Measurements from ENCODE around the gene FRMD4A.
"Not testable (repeated sequence)": the region's sequence is repeated elsewhere in the genome, so short reads cannot be mapped to it uniquely, and the experiment has no call there.

Gene FRMD4A

DNA sequence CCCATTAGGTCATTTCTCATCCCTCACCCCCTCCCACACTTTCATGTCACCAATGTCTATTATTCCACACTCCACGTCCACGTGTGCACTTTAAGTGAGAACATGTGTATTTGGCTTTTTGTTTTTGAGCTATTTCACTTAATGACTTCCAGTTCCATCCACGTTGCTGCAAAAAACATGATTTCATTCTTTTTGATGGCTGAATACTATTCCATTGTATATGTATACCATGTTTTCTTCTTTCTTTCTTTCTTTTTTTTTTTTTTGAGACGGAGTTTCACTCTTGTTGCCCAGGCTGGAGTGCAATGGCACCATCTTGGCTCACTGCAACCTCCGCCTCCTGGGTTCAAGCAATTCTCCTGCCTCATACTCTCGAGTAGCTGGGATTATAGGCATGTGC, 502.4 kb downstream of the FRMD4A start:
- H3K36me3 ChIP-seq (ENCODE audit: control insufficient read depth, insufficient read depth, low read length); H3K4me3 ChIP-seq (ENCODE audit: insufficient read depth, low read depth, low read length, poor library complexity, severe bottlenecking); H3K9me3 ChIP-seq (ENCODE audit: control insufficient read depth, low read length); H3K27me3 ChIP-seq (replicated peaks; ENCODE audit: control insufficient read depth, insufficient read depth, low read length, poor library complexity, severe bottlenecking); H3K27ac ChIP-seq (ENCODE audit: insufficient read depth, low read length, poor library complexity, severe bottlenecking); DNase-seq; H3K4me1 ChIP-seq (ENCODE audit: control insufficient read depth, insufficient read depth, low read length, poor library complexity, severe bottlenecking): not testable (repeated sequence)

DNA sequence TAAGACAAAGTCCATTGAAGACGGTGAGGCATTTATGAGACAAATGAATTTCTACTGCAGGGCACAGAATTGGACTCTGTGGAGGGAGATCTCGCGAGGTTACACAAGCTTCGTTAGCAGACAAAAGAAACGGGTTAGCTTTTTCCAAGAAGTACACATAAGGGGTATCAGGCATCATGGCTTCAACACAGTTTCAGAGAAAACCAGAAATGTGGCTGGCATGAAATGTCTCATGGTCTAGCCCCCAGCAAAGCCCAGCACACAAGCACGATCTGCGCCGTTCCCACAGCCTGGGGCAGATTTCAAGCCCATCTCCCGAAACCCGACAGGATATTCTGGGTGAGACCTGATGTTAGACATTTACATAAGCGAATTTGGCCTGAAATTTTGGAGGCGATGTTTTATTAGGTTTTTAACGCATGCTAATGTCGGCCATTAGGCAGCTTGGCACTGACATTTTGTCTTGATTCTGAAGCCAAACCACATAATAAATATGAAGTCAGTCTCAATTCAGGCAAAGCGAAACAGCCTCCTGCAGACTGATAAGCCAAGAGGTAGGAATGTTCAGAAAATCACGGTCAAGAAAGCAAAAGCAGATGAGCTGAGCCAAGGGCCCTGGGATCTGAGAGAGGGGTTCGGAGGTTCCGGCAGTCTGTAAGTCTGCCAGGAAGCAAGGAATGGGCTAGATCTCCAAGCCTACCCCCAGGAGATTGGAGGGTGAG, 503.5 kb downstream of the FRMD4A start:
- Histone ChIP-seq H3K4me3 (ENCODE audit: insufficient read depth, low read depth, low read length, poor library complexity, severe bottlenecking) (no peak overlapping the region), H3K9me3 (ENCODE audit: control insufficient read depth, low read length) (no peaks in the 10 kb centered on the region), H3K27ac (ENCODE audit: insufficient read depth, low read length, poor library complexity, severe bottlenecking) (no peak overlapping the region), H3K36me3 (ENCODE audit: control insufficient read depth, insufficient read depth, low read length) (no peaks in the 10 kb centered on the region), H3K27me3 (replicated peaks; ENCODE audit: control insufficient read depth, insufficient read depth, low read length, poor library complexity, severe bottlenecking) (no peaks in the 10 kb centered on the region), H3K4me1 (ENCODE audit: control insufficient read depth, insufficient read depth, low read length, poor library complexity, severe bottlenecking) (no peaks in the 10 kb centered on the region)
- DNase-seq: no peak

DNA sequence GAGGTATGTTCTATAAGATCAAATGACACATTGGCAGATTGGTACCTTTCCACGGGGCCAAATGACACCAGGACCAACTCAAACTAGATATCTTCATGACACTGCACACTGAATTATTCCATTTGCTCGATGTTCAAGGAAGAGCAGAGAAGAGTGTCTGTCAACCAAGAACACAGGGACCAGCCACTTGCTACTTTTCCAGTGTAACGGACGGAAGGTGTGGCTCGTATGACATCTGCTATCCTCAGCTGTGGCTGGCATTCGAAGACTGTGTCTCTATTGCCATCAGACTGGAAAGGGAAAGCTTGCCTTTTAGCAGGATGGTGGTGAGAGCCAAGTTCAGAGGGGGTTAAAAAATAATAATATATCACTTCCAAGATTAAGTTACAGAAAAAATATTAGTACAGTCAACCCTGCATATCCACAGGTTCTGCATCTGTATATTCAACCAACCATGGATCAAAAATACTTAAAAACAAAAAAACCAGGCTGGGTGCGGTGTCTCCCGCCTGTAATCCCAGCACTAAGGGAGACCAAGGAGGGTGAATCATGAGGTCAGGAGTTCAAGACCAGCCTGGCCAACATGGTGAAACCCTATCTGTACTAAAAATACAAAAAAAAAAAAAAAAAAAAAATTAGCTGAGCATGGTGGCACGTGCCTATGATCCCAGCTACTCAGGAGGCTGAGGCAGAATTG, 506.9 kb downstream of the FRMD4A start:
- no peak overlapping the region for H3K27ac ChIP-seq (ENCODE audit: insufficient read depth, low read length, poor library complexity, severe bottlenecking)
- no peaks in the 10 kb centered on the region for H3K9me3 ChIP-seq (ENCODE audit: control insufficient read depth, low read length)
- H3K4me3 ChIP-seq (ENCODE audit: insufficient read depth, low read depth, low read length, poor library complexity, severe bottlenecking): no peak overlapping the region
- no peaks in the 10 kb centered on the region for H3K27me3 ChIP-seq (replicated peaks; ENCODE audit: control insufficient read depth, insufficient read depth, low read length, poor library complexity, severe bottlenecking)
- DNase-seq: no peak
- H3K36me3 ChIP-seq (ENCODE audit: control insufficient read depth, insufficient read depth, low read length): no peaks in the 10 kb centered on the region
- H3K4me1 ChIP-seq (ENCODE audit: control insufficient read depth, insufficient read depth, low read length, poor library complexity, severe bottlenecking): peaks cover 2% of the 10 kb centered on the region

DNA sequence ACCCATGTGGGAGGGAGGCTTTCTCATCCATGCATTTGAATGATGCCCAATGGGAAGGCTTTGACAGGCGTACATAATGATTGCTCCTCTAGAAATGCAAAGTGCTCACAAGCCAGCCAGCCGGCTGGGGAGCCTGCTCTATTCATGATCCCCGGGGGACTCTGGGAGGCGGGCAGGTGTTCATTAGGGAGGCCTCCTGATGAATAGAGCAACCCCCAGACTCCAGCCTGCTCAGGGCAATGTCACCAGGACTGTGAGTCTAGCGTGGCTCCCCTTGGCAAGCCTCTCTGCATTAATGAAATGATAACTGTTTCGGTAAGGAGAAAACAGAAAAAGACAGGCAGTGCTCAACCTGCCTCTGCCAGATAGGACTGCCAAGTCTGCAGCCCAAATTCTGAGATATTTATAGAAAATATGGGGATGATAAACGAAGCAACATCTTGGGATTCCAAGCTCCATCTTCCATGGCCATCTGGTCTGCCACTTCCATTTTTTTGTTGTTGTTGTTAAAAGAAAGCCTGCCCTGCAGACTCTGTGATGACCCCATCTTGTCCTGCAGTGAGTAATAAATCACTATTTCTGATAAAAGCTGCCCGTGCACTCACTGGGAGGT, 507.5 kb downstream of the FRMD4A start:
- peaks cover 2% of the 10 kb centered on the region for H3K4me1 ChIP-seq (ENCODE audit: control insufficient read depth, insufficient read depth, low read length, poor library complexity, severe bottlenecking)
- H3K27me3 ChIP-seq (replicated peaks; ENCODE audit: control insufficient read depth, insufficient read depth, low read length, poor library complexity, severe bottlenecking): no peaks in the 10 kb centered on the region
- H3K27ac ChIP-seq (ENCODE audit: insufficient read depth, low read length, poor library complexity, severe bottlenecking): no peak overlapping the region
- H3K36me3 ChIP-seq (ENCODE audit: control insufficient read depth, insufficient read depth, low read length): no peaks in the 10 kb centered on the region
- DNase-seq: no peak
- no peak overlapping the region for H3K4me3 ChIP-seq (ENCODE audit: insufficient read depth, low read depth, low read length, poor library complexity, severe bottlenecking)
- H3K9me3 ChIP-seq (ENCODE audit: control insufficient read depth, low read length): no peaks in the 10 kb centered on the region

DNA sequence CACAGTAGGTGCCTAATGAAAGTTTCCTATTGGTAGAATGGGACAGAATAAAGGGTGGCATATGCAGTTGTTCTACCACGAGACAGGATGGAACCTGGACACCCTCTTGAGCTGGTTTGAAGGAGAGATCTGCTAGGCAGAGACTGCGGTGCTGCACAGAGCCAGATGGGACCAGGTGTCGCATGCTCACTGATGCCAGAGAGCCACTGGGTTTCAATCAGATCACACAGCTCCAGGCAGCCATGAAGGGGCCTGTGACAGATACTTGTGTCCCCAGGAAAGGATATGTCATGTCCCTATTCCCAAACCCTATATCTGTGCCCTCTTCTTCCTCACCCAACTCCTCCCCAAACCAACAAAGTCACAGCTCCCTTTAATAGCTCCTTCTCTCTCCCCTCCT, 508.2 kb downstream of the FRMD4A start:
- Histone ChIP-seq H3K9me3 (ENCODE audit: control insufficient read depth, low read length) (no peaks in the 10 kb centered on the region), H3K4me1 (ENCODE audit: control insufficient read depth, insufficient read depth, low read length, poor library complexity, severe bottlenecking) (peaks cover 2% of the 10 kb centered on the region)
- no peak for DNase-seq

DNA sequence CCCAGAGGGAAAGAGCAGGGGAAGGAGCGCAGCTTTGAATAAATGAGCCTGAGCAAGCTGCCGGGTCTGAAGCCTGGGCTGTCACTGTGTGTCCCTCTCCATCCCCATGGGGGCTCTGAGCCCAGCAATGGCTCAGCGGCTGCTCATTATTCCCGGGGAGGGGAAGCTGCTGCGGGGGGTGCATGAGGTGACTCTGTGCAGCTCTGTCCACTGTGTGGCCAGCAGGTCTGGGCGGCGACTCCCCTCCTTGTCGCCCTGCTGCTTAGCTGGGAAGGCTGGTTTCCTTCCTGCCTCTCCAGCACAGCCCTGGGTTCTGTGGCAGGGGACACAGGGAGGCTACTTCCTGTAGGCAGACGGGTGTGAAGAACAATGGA, 509.8 kb downstream of the FRMD4A start:
- peaks cover 2% of the 10 kb centered on the region for H3K4me1 ChIP-seq (ENCODE audit: control insufficient read depth, insufficient read depth, low read length, poor library complexity, severe bottlenecking)
- DNase-seq: no peak
- H3K36me3 ChIP-seq (ENCODE audit: control insufficient read depth, insufficient read depth, low read length): no peaks in the 10 kb centered on the region
- no peaks in the 10 kb centered on the region for H3K27me3 ChIP-seq (replicated peaks; ENCODE audit: control insufficient read depth, insufficient read depth, low read length, poor library complexity, severe bottlenecking)
- no peak overlapping the region for H3K4me3 ChIP-seq (ENCODE audit: insufficient read depth, low read depth, low read length, poor library complexity, severe bottlenecking)
- no peaks in the 10 kb centered on the region for H3K9me3 ChIP-seq (ENCODE audit: control insufficient read depth, low read length)
- H3K27ac ChIP-seq (ENCODE audit: insufficient read depth, low read length, poor library complexity, severe bottlenecking): no peak overlapping the region

More for the DNA sequence above, 508.2 kb downstream of the FRMD4A start:
- Histone ChIP-seq H3K36me3 (ENCODE audit: control insufficient read depth, insufficient read depth, low read length) (no peaks in the 10 kb centered on the region), H3K27me3 (replicated peaks; ENCODE audit: control insufficient read depth, insufficient read depth, low read length, poor library complexity, severe bottlenecking) (no peaks in the 10 kb centered on the region), H3K27ac (ENCODE audit: insufficient read depth, low read length, poor library complexity, severe bottlenecking) (no peak overlapping the region), H3K4me3 (ENCODE audit: insufficient read depth, low read depth, low read length, poor library complexity, severe bottlenecking) (no peak overlapping the region)

DNA sequence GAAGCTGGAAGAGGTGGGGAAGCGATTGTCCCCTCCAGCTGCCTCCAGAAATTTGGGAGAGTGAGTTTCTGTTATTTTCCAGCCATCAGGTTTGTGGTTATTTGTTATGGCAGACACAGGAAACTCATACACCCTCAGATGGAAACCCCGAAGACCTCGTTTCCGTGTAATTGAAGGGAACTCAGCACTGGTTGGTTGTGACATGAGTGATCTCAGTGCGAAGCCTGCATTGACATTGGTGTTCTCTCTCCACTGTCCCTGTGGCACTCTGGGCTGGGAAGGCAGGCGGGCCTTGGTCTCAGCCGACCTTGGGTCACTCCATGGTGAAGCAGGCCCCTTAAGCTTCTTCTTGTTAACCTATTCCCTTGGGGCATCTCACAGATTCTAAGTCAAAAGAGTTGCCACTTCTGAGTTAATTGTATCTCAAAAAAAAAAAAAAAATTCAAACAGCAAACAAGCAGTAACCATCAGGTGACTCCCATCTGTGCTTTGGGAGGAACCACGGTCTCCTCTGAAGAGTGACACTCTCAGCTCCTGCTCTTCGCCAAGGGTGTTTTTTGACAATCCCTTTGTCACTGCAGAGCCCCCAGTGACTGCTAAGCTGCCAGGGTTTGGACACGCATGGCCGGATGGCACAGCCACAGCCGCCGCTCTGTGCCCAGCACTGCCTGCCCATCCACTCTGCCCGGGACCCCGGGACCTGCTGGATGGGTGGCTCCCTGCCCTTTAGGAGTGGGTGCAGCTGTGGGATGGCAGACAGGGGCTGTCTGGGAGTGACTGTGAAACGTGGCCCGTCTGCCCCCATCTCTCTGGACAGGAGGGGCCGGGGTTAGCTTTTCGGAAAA, 510.4 kb downstream of the FRMD4A start:
- Histone ChIP-seq H3K4me3 (ENCODE audit: insufficient read depth, low read depth, low read length, poor library complexity, severe bottlenecking) (no peak overlapping the region), H3K27ac (ENCODE audit: insufficient read depth, low read length, poor library complexity, severe bottlenecking) (no peak overlapping the region)

DNA sequence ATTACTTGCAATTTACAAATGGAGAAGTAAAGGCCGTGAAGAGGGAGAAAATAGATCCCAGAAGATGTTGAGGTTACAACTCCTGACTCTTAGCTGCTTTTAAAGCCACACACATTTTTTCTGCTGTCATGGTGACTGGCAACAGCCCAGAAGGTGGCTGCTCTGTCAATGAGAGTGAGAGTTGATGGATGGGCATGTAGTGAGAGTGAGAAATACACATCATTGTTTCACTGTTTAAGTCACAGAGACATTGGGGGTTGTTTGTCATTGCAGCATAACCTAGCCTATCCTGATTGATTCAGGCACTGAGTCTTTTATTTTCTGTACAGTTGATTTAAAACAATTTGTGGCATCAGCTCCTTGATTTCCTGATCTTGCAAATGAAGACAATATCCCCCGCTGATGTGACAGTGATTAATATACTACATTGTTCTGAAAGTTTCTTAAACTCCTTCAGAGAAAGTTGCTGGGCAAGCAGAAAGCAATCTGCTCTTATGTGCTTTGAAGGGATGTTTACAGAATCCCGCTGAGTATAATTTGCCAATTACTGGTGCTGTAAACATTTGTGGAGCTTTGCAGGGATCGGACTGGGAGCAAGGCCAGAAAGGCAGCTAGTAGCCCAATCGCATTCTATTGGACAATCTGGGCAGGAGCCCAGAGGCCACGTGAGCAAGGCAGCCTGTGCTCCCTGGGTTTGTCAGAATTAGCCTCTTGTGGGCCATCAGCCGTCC, 514.4 kb downstream of the FRMD4A start:
- Histone ChIP-seq H3K27ac (ENCODE audit: insufficient read depth, low read length, poor library complexity, severe bottlenecking) (no peak overlapping the region), H3K4me1 (ENCODE audit: control insufficient read depth, insufficient read depth, low read length, poor library complexity, severe bottlenecking) (peaks cover 2% of the 10 kb centered on the region), H3K4me3 (ENCODE audit: insufficient read depth, low read depth, low read length, poor library complexity, severe bottlenecking) (no peak overlapping the region), H3K36me3 (ENCODE audit: control insufficient read depth, insufficient read depth, low read length) (no peaks in the 10 kb centered on the region), H3K9me3 (ENCODE audit: control insufficient read depth, low read length) (no peaks in the 10 kb centered on the region), H3K27me3 (replicated peaks; ENCODE audit: control insufficient read depth, insufficient read depth, low read length, poor library complexity, severe bottlenecking) (no peaks in the 10 kb centered on the region)
- DNase-seq: no peak

More for the DNA sequence above, 510.4 kb downstream of the FRMD4A start:
- Histone ChIP-seq H3K27me3 (replicated peaks; ENCODE audit: control insufficient read depth, insufficient read depth, low read length, poor library complexity, severe bottlenecking) (no peaks in the 10 kb centered on the region), H3K4me1 (ENCODE audit: control insufficient read depth, insufficient read depth, low read length, poor library complexity, severe bottlenecking) (peaks cover 2% of the 10 kb centered on the region), H3K9me3 (ENCODE audit: control insufficient read depth, low read length) (no peaks in the 10 kb centered on the region), H3K36me3 (ENCODE audit: control insufficient read depth, insufficient read depth, low read length) (no peaks in the 10 kb centered on the region)
- no peak for DNase-seq

DNA sequence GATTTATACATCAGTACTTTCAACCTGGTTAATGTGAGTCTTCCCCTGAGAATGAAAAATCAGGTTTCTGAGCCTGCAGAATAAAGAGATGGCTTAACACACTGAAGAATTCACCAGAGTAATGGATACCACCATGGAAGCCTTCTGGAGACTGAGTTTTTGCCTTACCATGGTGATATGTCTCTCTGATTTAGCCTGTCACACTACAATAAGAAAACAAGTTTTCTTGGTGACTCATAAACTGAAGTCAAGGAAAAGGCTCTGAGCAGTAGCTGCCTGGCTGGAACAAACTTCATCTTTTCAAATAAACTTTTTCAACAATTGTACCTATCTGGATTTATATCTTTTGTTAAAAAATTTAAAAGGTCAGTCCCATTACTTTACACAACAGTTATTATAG, 515.0 kb downstream of the FRMD4A start:
- H3K4me3 ChIP-seq (ENCODE audit: insufficient read depth, low read depth, low read length, poor library complexity, severe bottlenecking): no peak overlapping the region
- H3K27ac ChIP-seq (ENCODE audit: insufficient read depth, low read length, poor library complexity, severe bottlenecking): no peak overlapping the region
- no peaks in the 10 kb centered on the region for H3K9me3 ChIP-seq (ENCODE audit: control insufficient read depth, low read length)
- DNase-seq: no peak
- peaks cover 2% of the 10 kb centered on the region for H3K4me1 ChIP-seq (ENCODE audit: control insufficient read depth, insufficient read depth, low read length, poor library complexity, severe bottlenecking)
- no peaks in the 10 kb centered on the region for H3K36me3 ChIP-seq (ENCODE audit: control insufficient read depth, insufficient read depth, low read length)
- no peaks in the 10 kb centered on the region for H3K27me3 ChIP-seq (replicated peaks; ENCODE audit: control insufficient read depth, insufficient read depth, low read length, poor library complexity, severe bottlenecking)

Data from effector memory CD4-positive, alpha-beta T cell (primary cell).